HG02759 (cell line): ENCODE results near the gene CCND1.

Experiments
- ATAC-seq: cut with Tn5 transposase; IDR thresholded peaks from one replicate; pipeline ENCODE4 v1.9.1; 2021; ENCODE audit warnings: mild to moderate bottlenecking, moderate library complexity; ENCODE audit not compliant: unreplicated experiment

The CCND1 gene

GRCh38 chr11:69640995-69641581, at the start of gene CCND1:
TSS of gene CCND1 (plus strand) at chr11:69641156. CDS start at chr11:69641314, 158 bp downstream.
- ATAC-seq = no peak

GRCh38 chr11:69592986-69593650, 47.8 kb upstream of the CCND1 start:
- ATAC-seq = no peak

- ATAC-seq = no peak
Observed at GRCh38 chr11:69593851-69594250, 47.1 kb upstream of the CCND1 start.

- no peak for ATAC-seq
Observed at GRCh38 chr11:69594481-69594880, 46.5 kb upstream of the CCND1 start.

- ATAC-seq = no peak
Observed at GRCh38 chr11:69595805-69596665, 44.9 kb upstream of the CCND1 start.

GRCh38 chr11:69598147-69598546, 42.8 kb upstream of the CCND1 start:
- ATAC-seq = no peak

- no peak for ATAC-seq
Observed at GRCh38 chr11:69599502-69599901, 41.5 kb upstream of the CCND1 start.

GRCh38 chr11:69600001-69600400, 41.0 kb upstream of the CCND1 start:
- ATAC-seq = no peak

GRCh38 chr11:69601011-69601975, 39.7 kb upstream of the CCND1 start:
- no peak for ATAC-seq

GRCh38 chr11:69603111-69603836, 37.7 kb upstream of the CCND1 start:
- ATAC-seq = no peak

GRCh38 chr11:69604055-69604454, 36.9 kb upstream of the CCND1 start:
- ATAC-seq = no peak

GRCh38 chr11:69605737-69606526, 35.0 kb upstream of the CCND1 start:
- no peak for ATAC-seq

- ATAC-seq = no peak
Observed at GRCh38 chr11:69609351-69609750, 31.6 kb upstream of the CCND1 start.

- ATAC-seq = no peak
Observed at GRCh38 chr11:69611548-69612526, 29.1 kb upstream of the CCND1 start.

- no peak for ATAC-seq
Observed at GRCh38 chr11:69613594-69613993, 27.4 kb upstream of the CCND1 start.

GRCh38 chr11:69614085-69614484, 26.9 kb upstream of the CCND1 start:
- no peak for ATAC-seq

- no peak for ATAC-seq
Observed at GRCh38 chr11:69615545-69616278, 25.2 kb upstream of the CCND1 start.
